RWPE1 (cell line): Measurements from ENCODE around the gene MOV10.
A peak's percentile ranks its signal among the peaks of the same experiment; 100 is the strongest.

Source experiments
- CTCF ChIA-PET: fragments of 350-600 bp; sonication (Branson Sonifier 250); formaldehyde crosslinking; extraction: SDS; loops from one replicate; lab custom pipeline; 2021; lab: Yijun Ruan, JAX
- POLR2A ChIA-PET: fragments of 400-600 bp; formaldehyde crosslinking; extraction: SDS; loops from one replicate; lab custom pipeline; 2020; ENCODE audit warnings: antibody characterized with exemption; ENCODE audit not compliant: low non-redundant PET; lab: Yijun Ruan, JAX
- DNase-seq: peaks from one replicate; pipeline ENCODE4 v3.0.0; 2012; ENCODE audit warnings: low spot score
- H3K27ac ChIP-seq: fragments of 450-650 bp; 2 replicates; pipeline ENCODE4 v1.5.1; 2017
- CTCF ChIP-seq: fragments of 450-650 bp; conservative IDR thresholded peaks from 2 replicates; pipeline ENCODE4 v1.5.1; 2017; ENCODE audit warnings: low read depth, mild to moderate bottlenecking

Gene MOV10

GRCh38 chr1:112699425-112700144, 25.1 kb downstream of the MOV10 start:
- DNase-seq, result no peak
- ChIA-PET CTCF (interaction anchor here (0.6 kb wide), 3 partner anchors 47 to 93 kb away, joined by 3 to 4 read pairs (median 3); no protein-coding TSS in a partner anchor), POLR2A (no interaction called here)
- H3K27ac ChIP-seq, result peak overlapping the region; percentile 96
- no peak for TF ChIP-seq CTCF

GRCh38 chr1:112700290-112701226, 26.1 kb downstream of the MOV10 start:
- DNase-seq, result peak; percentile 84
- H3K27ac ChIP-seq, result peak overlapping the region; percentile 96
- ChIA-PET POLR2A (no interaction called here), CTCF (interaction anchor here (0.6 kb wide), 2 partner anchors 27 to 94 kb away, joined by 3 read pairs; no protein-coding TSS in a partner anchor)
- TF ChIP-seq CTCF, result no peak

- no peak for TF ChIP-seq CTCF
- ChIA-PET POLR2A (interaction anchor here (0.6 kb wide), 1 partner anchor 103 kb away, joined by 3 read pairs; no protein-coding TSS in a partner anchor), CTCF (interaction anchor here (0.6 kb wide), 1 partner anchor 28 kb away, joined by 3 read pairs; no protein-coding TSS in a partner anchor)
- DNase-seq, result no peak
- H3K27ac ChIP-seq, result peak overlapping the region; percentile 96
Measured at GRCh38 chr1:112701227-112702066, 27.0 kb downstream of the MOV10 start.

GRCh38 chr1:112702067-112702395, 27.6 kb downstream of the MOV10 start:
- H3K27ac ChIP-seq, result peak overlapping the region; percentile 96
- DNase-seq, result no peak
- ChIA-PET CTCF (no interaction called here), POLR2A (no interaction called here)
- TF ChIP-seq CTCF, result no peak

- no peak for TF ChIP-seq CTCF
- H3K27ac ChIP-seq, result peak overlapping the region; percentile 96
- CTCF ChIA-PET, result no interaction called here
- DNase-seq, result no peak
- POLR2A ChIA-PET, result no interaction called here
Measured at GRCh38 chr1:112702420-112703261, 28.2 kb downstream of the MOV10 start.
